ENCODE data around the gene TBPL2.

TBPL2 gene

DNA sequence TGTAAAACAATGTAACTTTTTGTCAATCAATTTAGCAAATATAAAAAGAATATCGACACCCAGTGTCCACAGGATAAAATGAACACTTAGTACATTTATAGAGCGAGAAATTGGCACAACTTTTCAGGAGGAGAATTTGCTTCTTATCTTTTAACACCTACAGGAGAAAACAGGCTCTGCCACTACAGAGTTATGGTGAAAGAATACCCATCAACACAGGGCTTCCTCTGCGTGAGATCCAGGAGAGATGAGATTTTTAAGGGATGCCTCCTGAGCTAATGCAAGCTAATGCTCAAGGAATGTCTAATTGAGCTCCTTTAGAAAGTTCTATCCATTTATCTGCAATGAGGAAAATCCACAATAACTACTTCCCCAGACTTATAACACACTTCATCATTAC lies 7.8 kb downstream of the TBPL2 start:
- Histone ChIP-seq H3K9me3 (ENCODE audit: control insufficient read depth, insufficient read depth, low read depth, low read length) (no peaks in the 10 kb centered on the region), H3K4me3 (ENCODE audit: low read depth, low read length) (no peak overlapping the region), H3K4me1 (ENCODE audit: control insufficient read depth, insufficient read depth, low read length) (no peaks in the 10 kb centered on the region), H3K36me3 (ENCODE audit: control insufficient read depth in 2 of 2, insufficient read depth in 1 of 2, low read length in 2 of 2) (no peaks in the 10 kb centered on the region), H3K27ac (ENCODE audit: extremely low read depth, low read depth, low read length) (no peak overlapping the region)
- CTCF ChIA-PET: interaction anchor here (0.8 to 2.2 kb wide), 3 partner anchors 14 to 162 kb away, joined by 3 to 9 read pairs (median 4); partner anchors contain the start of gene FBXO34
- POLR2A ChIA-PET: interaction anchor here (0.6 kb wide), 1 partner anchor 17 kb away, joined by 3 read pairs; no protein-coding TSS in a partner anchor
- TF ChIP-seq SETDB1 (IDR thresholded peaks at IDR 0.05; ENCODE audit: insufficient read length, low read length) (no peak), ZXDB (tag by site-specific recombination; IDR thresholded peaks at IDR 0.05) (no peak), ZBTB7A (tag by site-specific recombination; IDR thresholded peaks at IDR 0.05; ENCODE audit: low read depth) (no peak), ZNF610 (tag by site-specific recombination; IDR thresholded peaks at IDR 0.05; ENCODE audit: borderline replicate concordance) (no peak), GLI2 (tag by site-specific recombination; IDR thresholded peaks at IDR 0.05; ENCODE audit: borderline replicate concordance, low read depth) (no peak), ZNF623 (tag by site-specific recombination; IDR thresholded peaks at IDR 0.05) (no peak), ZNF214 (tag by site-specific recombination; IDR thresholded peaks at IDR 0.05; ENCODE audit: borderline replicate concordance) (no peak), ZNF133 (tag by site-specific recombination; IDR thresholded peaks at IDR 0.05) (no peak), ZNF221 (tag by site-specific recombination; IDR thresholded peaks at IDR 0.05; ENCODE audit: borderline replicate concordance) (no peak), ZNF664 (tag by site-specific recombination; IDR thresholded peaks at IDR 0.05) (no peak), ZNF776 (tag by site-specific recombination; IDR thresholded peaks at IDR 0.05; ENCODE audit: borderline replicate concordance) (no peak), ZNF549 (tag by site-specific recombination; IDR thresholded peaks at IDR 0.05) (no peak)
- TF ChIP-seq, protein P1, sequence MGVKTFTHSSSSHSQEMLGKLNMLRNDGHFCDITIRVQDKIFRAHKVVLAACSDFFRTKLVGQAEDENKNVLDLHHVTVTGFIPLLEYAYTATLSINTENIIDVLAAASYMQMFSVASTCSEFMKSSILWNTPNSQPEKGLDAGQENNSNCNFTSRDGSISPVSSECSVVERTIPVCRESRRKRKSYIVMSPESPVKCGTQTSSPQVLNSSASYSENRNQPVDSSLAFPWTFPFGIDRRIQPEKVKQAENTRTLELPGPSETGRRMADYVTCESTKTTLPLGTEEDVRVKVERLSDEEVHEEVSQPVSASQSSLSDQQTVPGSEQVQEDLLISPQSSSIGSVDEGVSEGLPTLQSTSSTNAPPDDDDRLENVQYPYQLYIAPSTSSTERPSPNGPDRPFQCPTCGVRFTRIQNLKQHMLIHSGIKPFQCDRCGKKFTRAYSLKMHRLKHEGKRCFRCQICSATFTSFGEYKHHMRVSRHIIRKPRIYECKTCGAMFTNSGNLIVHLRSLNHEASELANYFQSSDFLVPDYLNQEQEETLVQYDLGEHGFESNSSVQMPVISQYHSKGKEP (tag by site-specific recombination; IDR thresholded peaks at IDR 0.05): no peak
- TF ChIP-seq, protein P2, sequence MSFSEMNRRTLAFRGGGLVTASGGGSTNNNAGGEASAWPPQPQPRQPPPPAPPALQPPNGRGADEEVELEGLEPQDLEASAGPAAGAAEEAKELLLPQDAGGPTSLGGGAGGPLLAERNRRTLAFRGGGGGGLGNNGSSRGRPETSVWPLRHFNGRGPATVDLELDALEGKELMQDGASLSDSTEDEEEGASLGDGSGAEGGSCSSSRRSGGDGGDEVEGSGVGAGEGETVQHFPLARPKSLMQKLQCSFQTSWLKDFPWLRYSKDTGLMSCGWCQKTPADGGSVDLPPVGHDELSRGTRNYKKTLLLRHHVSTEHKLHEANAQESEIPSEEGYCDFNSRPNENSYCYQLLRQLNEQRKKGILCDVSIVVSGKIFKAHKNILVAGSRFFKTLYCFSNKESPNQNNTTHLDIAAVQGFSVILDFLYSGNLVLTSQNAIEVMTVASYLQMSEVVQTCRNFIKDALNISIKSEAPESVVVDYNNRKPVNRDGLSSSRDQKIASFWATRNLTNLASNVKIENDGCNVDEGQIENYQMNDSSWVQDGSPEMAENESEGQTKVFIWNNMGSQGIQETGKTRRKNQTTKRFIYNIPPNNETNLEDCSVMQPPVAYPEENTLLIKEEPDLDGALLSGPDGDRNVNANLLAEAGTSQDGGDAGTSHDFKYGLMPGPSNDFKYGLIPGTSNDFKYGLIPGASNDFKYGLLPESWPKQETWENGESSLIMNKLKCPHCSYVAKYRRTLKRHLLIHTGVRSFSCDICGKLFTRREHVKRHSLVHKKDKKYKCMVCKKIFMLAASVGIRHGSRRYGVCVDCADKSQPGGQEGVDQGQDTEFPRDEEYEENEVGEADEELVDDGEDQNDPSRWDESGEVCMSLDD (tag by site-specific recombination; IDR thresholded peaks at IDR 0.05): no peak

DNA sequence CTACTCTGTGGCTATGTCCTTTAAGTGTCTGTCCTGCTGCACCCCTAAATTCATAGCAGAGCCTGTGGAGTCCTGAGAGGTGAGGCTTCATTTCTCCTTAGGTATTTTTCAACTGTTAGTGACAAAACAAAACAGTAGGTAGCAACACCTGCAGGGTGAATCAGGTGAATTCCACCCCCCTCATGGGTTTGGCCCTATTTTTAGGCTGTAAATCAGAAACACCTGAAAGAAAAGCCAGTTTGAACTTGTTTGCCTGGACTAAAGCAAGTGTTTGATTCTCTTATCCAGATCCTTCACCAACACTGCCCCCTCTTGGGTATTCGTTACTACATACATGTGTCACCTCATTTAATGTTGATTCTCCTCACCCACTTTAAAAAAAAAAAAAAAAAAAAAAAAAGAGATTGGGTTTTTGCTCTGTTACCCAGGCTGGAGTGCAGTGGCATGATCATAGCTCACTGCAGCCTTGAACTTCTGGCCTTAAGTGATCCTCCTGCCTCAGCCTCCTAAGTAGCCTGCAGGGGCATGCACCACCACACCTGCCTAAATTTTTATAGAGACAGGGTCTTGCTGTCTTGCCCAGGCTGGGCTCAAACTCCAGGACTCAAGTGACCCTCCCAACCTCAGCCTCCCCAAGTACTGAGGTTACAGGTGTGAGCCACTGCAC lies 10.3 kb downstream of the TBPL2 start:
- no peak overlapping the region for H3K27ac ChIP-seq (ENCODE audit: extremely low read depth, low read depth, low read length)
- no peaks in the 10 kb centered on the region for H3K36me3 ChIP-seq (ENCODE audit: control insufficient read depth in 2 of 2, insufficient read depth in 1 of 2, low read length in 2 of 2)
- ChIA-PET CTCF (interaction anchor here (0.6 to 6.7 kb wide), 7 partner anchors 9 to 156 kb away, joined by 3 to 50 read pairs (median 6); no protein-coding TSS in a partner anchor), POLR2A (no interaction called here)
- no peaks in the 10 kb centered on the region for H3K9me3 ChIP-seq (ENCODE audit: control insufficient read depth, insufficient read depth, low read depth, low read length)
- no peaks in the 10 kb centered on the region for H3K4me1 ChIP-seq (ENCODE audit: control insufficient read depth, insufficient read depth, low read length)
- no peak overlapping the region for H3K4me3 ChIP-seq (ENCODE audit: low read depth, low read length)
- TF ChIP-seq KLF7 (tag by site-specific recombination; IDR thresholded peaks at IDR 0.05; ENCODE audit: borderline replicate concordance) (no peak), ZNF335 (tag by site-specific recombination; conservative IDR thresholded peaks at IDR 0.05) (no peak), ZNF677 (tag by site-specific recombination; IDR thresholded peaks at IDR 0.05) (no peak), ZNF239 (tag by site-specific recombination; IDR thresholded peaks at IDR 0.05) (no peak), ZSCAN23 (tag by site-specific recombination; IDR thresholded peaks at IDR 0.05) (no peak), ZNF664 (tag by site-specific recombination; IDR thresholded peaks at IDR 0.05) (0 out of 2 replicates have a peak, but pooled peaks have one; percentile 34), ZBTB20 (tag by site-specific recombination; IDR thresholded peaks at IDR 0.05) (no peak), ZNF433 (tag by site-specific recombination; IDR thresholded peaks at IDR 0.05; ENCODE audit: low read depth) (no peak), ZNF785 (tag by site-specific recombination; IDR thresholded peaks at IDR 0.05) (no peak), ZNF121 (tag by site-specific recombination; IDR thresholded peaks at IDR 0.05) (peak; percentile 66), SP2 (tag by site-specific recombination; IDR thresholded peaks at IDR 0.05) (no peak), ZNF76 (tag by site-specific recombination; IDR thresholded peaks at IDR 0.05; ENCODE audit: borderline replicate concordance, low read depth) (no peak)
- TF ChIP-seq, protein P3, sequence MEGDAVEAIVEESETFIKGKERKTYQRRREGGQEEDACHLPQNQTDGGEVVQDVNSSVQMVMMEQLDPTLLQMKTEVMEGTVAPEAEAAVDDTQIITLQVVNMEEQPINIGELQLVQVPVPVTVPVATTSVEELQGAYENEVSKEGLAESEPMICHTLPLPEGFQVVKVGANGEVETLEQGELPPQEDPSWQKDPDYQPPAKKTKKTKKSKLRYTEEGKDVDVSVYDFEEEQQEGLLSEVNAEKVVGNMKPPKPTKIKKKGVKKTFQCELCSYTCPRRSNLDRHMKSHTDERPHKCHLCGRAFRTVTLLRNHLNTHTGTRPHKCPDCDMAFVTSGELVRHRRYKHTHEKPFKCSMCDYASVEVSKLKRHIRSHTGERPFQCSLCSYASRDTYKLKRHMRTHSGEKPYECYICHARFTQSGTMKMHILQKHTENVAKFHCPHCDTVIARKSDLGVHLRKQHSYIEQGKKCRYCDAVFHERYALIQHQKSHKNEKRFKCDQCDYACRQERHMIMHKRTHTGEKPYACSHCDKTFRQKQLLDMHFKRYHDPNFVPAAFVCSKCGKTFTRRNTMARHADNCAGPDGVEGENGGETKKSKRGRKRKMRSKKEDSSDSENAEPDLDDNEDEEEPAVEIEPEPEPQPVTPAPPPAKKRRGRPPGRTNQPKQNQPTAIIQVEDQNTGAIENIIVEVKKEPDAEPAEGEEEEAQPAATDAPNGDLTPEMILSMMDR (tag by site-specific recombination; IDR thresholded peaks at IDR 0.05): no peak
- TF ChIP-seq, protein P4, sequence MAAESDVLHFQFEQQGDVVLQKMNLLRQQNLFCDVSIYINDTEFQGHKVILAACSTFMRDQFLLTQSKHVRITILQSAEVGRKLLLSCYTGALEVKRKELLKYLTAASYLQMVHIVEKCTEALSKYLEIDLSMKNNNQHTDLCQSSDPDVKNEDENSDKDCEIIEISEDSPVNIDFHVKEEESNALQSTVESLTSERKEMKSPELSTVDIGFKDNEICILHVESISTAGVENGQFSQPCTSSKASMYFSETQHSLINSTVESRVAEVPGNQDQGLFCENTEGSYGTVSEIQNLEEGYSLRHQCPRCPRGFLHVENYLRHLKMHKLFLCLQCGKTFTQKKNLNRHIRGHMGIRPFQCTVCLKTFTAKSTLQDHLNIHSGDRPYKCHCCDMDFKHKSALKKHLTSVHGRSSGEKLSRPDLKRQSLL (tag by site-specific recombination; IDR thresholded peaks at IDR 0.05): no peak
